ENCODE data around the gene WDR91.

The WDR91 gene

GRCh38 chr7:135184254-135184841, 27.0 kb downstream of the WDR91 start:
- no peaks in the 10 kb centered on the region for H3K4me1 ChIP-seq (ENCODE audit: insufficient read depth, insufficient read length)
- no peak for DNase-seq (ENCODE audit: low read depth, low spot score)
- TF ChIP-seq YY1 (IDR thresholded peaks at IDR 0.05; ENCODE audit: insufficient read depth, insufficient read length): no peak
- TF ChIP-seq SUZ12 (IDR thresholded peaks at IDR 0.05; ENCODE audit: extremely low read depth, insufficient read depth, insufficient read length): no peak
- TF ChIP-seq ZNF274 (IDR thresholded peaks at IDR 0.05; ENCODE audit: low read depth, low read length): no peak
- peaks cover 40% of the 10 kb centered on the region for H3K9me3 ChIP-seq (ENCODE audit: insufficient read depth, low read length)
- H3K9ac ChIP-seq (ENCODE audit: insufficient read length, low read depth): no peak overlapping the region
- no peak overlapping the region for H3K4me3 ChIP-seq (ENCODE audit: insufficient read length, low read depth)
- H3K36me3 ChIP-seq (ENCODE audit: insufficient read depth, insufficient read length, low read length): peaks cover 59% of the 10 kb centered on the region
- no peaks in the 10 kb centered on the region for H3K27me3 ChIP-seq (ENCODE audit: insufficient read depth, insufficient read length)

DNA sequence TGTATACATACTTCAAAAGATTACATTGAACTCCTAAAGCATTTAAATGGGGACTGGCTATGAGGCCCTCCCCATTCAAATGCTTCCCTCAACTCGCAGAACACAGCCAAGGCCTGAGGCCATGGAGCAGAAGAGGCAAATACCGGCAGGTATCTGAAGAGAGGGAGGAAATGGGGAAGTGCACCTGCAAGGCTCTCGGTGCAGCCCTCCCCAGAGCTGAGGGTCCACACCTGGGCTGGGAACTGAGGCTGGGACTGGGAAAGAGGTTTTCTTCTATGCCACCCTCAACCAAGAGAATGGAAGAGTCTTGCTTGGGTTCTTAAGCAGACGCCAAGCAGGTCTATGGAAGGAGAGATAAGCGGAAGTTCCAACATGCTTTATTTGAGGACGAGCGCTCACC, 27.8 kb downstream of the WDR91 start:
- H3K4me1 ChIP-seq (ENCODE audit: insufficient read depth, insufficient read length): no peaks in the 10 kb centered on the region
- H3K9ac ChIP-seq (ENCODE audit: insufficient read length, low read depth): no peak overlapping the region
- peaks cover 49% of the 10 kb centered on the region for H3K9me3 ChIP-seq (ENCODE audit: insufficient read depth, low read length)
- TF ChIP-seq YY1 (IDR thresholded peaks at IDR 0.05; ENCODE audit: insufficient read depth, insufficient read length) (no peak), SUZ12 (IDR thresholded peaks at IDR 0.05; ENCODE audit: extremely low read depth, insufficient read depth, insufficient read length) (no peak), ZNF274 (IDR thresholded peaks at IDR 0.05; ENCODE audit: low read depth, low read length) (no peak)
- no peaks in the 10 kb centered on the region for H3K27me3 ChIP-seq (ENCODE audit: insufficient read depth, insufficient read length)
- no peak for DNase-seq (ENCODE audit: low read depth, low spot score)
- H3K4me3 ChIP-seq (ENCODE audit: insufficient read length, low read depth): no peak overlapping the region
- peaks cover 50% of the 10 kb centered on the region for H3K36me3 ChIP-seq (ENCODE audit: insufficient read depth, insufficient read length, low read length)

DNA sequence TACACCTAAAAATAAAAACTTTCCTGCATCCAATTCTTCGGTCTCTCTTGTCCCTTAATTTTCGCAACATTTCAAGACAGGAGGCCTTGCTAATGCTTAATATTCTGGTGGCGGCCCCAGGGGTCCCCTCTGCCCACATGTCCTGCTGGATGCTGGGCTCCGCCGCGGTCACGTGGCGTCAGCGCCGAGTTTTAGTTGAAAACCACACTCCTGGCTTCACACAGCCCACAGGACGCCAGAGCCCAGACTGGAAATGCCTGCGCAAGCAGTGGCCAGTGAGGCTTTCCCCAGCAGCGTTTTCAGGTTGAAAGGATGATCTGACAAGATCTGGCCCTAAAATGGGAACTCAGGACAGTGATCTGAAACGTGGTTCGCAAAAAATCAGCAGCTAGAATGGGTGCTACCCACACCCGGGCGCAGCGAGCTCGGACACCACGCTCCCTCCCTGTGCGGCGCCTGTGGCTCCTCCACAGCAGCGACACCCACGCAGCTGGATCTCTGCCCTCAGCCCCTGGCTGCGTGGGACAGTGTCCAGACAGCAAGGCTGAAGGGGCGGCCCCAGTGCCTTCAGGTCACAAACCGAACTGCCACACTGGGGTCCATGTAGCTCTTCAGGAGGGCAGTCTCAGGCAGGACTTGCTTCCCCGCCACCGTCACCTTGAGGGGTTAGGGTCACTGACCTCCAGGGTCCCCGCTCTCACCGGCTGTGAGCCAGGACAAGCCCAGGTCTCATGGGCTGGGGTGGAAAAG, 29.2 kb downstream of the WDR91 start:
- H3K4me3 ChIP-seq (ENCODE audit: insufficient read length, low read depth): no peak overlapping the region
- H3K27me3 ChIP-seq (ENCODE audit: insufficient read depth, insufficient read length): no peaks in the 10 kb centered on the region
- peaks cover 3% of the 10 kb centered on the region for H3K4me1 ChIP-seq (ENCODE audit: insufficient read depth, insufficient read length)
- TF ChIP-seq ZNF274 (IDR thresholded peaks at IDR 0.05; ENCODE audit: low read depth, low read length) (no peak), YY1 (IDR thresholded peaks at IDR 0.05; ENCODE audit: insufficient read depth, insufficient read length) (no peak), SUZ12 (IDR thresholded peaks at IDR 0.05; ENCODE audit: extremely low read depth, insufficient read depth, insufficient read length) (no peak)
- no peak overlapping the region for H3K9ac ChIP-seq (ENCODE audit: insufficient read length, low read depth)
- H3K36me3 ChIP-seq (ENCODE audit: insufficient read depth, insufficient read length, low read length): peaks cover 44% of the 10 kb centered on the region
- peaks cover 54% of the 10 kb centered on the region for H3K9me3 ChIP-seq (ENCODE audit: insufficient read depth, low read length)
- no peak for DNase-seq (ENCODE audit: low read depth, low spot score)

DNA sequence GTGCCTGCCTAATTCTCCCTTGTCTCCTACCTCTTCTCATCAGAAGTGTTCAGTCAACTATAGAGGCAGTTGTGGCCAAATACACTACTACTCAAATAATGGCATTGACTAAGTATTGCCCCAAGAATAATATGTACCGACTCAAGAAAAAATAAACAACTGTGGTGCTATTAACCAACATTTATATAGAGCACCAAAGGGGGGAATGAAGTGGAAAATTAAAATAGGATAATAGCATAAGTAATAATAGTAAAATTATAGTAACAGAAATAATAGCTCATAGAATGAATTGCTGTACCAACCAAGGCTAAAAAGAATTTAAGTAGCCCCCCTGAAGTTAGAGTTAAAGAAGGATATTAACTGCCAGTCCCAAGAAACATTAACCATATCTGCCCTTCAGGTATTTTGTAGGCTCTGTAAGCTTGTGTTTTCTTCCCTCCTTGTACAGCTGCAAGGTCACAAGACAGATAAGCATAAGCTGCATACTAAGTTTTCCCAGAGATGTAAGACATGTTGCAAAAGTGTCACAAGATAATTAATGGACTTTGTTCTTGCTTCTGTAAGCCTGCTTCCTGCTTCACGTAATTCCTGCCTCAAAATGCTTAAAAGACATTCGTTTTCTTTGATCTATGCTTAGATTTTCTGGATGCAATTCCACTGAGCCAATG, 29.9 kb downstream of the WDR91 start:
- no peak overlapping the region for H3K9ac ChIP-seq (ENCODE audit: insufficient read length, low read depth)
- TF ChIP-seq ZNF274 (IDR thresholded peaks at IDR 0.05; ENCODE audit: low read depth, low read length) (no peak), SUZ12 (IDR thresholded peaks at IDR 0.05; ENCODE audit: extremely low read depth, insufficient read depth, insufficient read length) (no peak), YY1 (IDR thresholded peaks at IDR 0.05; ENCODE audit: insufficient read depth, insufficient read length) (no peak)
- H3K9me3 ChIP-seq (ENCODE audit: insufficient read depth, low read length): peaks cover 54% of the 10 kb centered on the region
- no peak overlapping the region for H3K4me3 ChIP-seq (ENCODE audit: insufficient read length, low read depth)
- peaks cover 37% of the 10 kb centered on the region for H3K36me3 ChIP-seq (ENCODE audit: insufficient read depth, insufficient read length, low read length)
- no peaks in the 10 kb centered on the region for H3K27me3 ChIP-seq (ENCODE audit: insufficient read depth, insufficient read length)
- peaks cover 3% of the 10 kb centered on the region for H3K4me1 ChIP-seq (ENCODE audit: insufficient read depth, insufficient read length)
- DNase-seq (ENCODE audit: low read depth, low spot score): no peak

DNA sequence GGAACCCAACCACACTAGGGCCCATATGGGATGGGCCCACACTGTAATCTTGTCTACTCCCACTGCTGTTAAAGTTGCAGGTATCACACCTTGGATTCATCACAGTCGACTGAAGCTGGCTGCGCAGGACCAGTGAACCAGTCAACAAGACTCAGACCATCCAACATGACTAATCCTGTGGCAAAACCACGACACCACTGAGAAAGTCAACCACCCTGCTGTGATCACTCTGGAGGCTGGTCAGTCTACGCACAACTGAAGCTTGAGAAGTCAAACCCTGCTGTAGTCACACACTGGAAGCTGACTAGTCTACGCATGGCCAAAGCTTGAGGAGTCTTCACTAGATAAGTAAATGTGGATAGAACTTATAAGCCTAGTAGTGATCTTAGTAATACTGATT, 31.2 kb downstream of the WDR91 start:
- no peak overlapping the region for H3K4me3 ChIP-seq (ENCODE audit: insufficient read length, low read depth)
- H3K9ac ChIP-seq (ENCODE audit: insufficient read length, low read depth): no peak overlapping the region
- peaks cover 54% of the 10 kb centered on the region for H3K9me3 ChIP-seq (ENCODE audit: insufficient read depth, low read length)
- H3K27me3 ChIP-seq (ENCODE audit: insufficient read depth, insufficient read length): no peaks in the 10 kb centered on the region
- H3K36me3 ChIP-seq (ENCODE audit: insufficient read depth, insufficient read length, low read length): peaks cover 25% of the 10 kb centered on the region
- no peak for DNase-seq (ENCODE audit: low read depth, low spot score)
- peaks cover 3% of the 10 kb centered on the region for H3K4me1 ChIP-seq (ENCODE audit: insufficient read depth, insufficient read length)
- no peak for TF ChIP-seq YY1 (IDR thresholded peaks at IDR 0.05; ENCODE audit: insufficient read depth, insufficient read length)
- no peak for TF ChIP-seq ZNF274 (IDR thresholded peaks at IDR 0.05; ENCODE audit: low read depth, low read length)
- TF ChIP-seq SUZ12 (IDR thresholded peaks at IDR 0.05; ENCODE audit: extremely low read depth, insufficient read depth, insufficient read length): no peak

DNA sequence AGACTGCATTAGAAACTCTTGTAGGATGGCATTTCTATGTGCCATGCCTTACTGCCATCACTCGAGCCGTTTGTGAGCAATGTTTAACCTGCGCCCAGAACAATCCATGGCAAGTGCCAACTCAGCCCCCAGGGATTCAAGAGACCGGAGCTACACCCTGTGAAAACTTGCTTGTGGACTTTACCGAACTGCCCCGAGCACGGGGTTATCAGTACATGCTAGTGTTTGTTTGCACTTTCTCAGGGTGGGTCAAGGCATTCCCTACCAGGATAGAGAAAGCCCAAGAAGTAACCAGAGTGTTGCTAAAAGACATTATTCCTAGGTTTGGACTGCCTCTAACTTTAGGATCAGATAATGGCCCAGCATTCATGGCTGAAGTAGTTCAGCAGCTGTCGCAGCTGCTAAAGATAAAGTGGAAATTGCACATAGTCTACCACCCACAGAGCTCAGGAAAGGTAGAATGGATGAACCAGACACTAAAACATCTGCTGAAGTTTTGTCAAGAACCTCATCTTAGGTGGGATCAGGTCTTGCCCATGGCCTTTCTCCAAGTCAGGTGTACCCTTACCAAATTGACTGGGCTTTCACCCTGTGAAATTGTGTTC, 31.9 kb downstream of the WDR91 start:
- Histone ChIP-seq H3K27me3 (ENCODE audit: insufficient read depth, insufficient read length) (no peaks in the 10 kb centered on the region), H3K36me3 (ENCODE audit: insufficient read depth, insufficient read length, low read length) (peaks cover 23% of the 10 kb centered on the region), H3K9ac (ENCODE audit: insufficient read length, low read depth) (no peak overlapping the region), H3K9me3 (ENCODE audit: insufficient read depth, low read length) (peaks cover 54% of the 10 kb centered on the region), H3K4me1 (ENCODE audit: insufficient read depth, insufficient read length) (peaks cover 3% of the 10 kb centered on the region), H3K4me3 (ENCODE audit: insufficient read length, low read depth) (no peak overlapping the region)
- TF ChIP-seq YY1 (IDR thresholded peaks at IDR 0.05; ENCODE audit: insufficient read depth, insufficient read length) (no peak), ZNF274 (IDR thresholded peaks at IDR 0.05; ENCODE audit: low read depth, low read length) (no peak), SUZ12 (IDR thresholded peaks at IDR 0.05; ENCODE audit: extremely low read depth, insufficient read depth, insufficient read length) (no peak)
- DNase-seq (ENCODE audit: low read depth, low spot score): no peak

DNA sequence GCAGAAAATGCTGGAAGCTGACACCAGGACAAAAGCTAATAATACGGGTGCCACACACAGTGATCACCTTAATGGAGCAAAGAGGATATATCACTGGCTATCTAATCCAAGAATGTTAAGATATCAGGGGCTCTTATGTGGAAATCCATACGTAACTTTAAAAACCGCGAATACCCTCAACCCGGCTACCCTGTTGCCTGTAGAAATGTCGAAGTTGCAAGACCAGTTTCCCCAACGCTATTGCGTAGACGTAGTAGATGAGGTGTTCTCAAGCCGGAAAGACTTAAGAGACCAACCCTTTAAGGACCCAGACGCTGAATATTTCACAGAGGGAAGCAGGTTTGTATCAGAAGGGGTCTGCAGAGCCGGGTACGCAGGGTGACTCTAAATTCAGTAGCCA, 33.0 kb downstream of the WDR91 start:
- Histone ChIP-seq H3K4me1 (ENCODE audit: insufficient read depth, insufficient read length) (peaks cover 3% of the 10 kb centered on the region), H3K4me3 (ENCODE audit: insufficient read length, low read depth) (no peak overlapping the region), H3K27me3 (ENCODE audit: insufficient read depth, insufficient read length) (no peaks in the 10 kb centered on the region), H3K9me3 (ENCODE audit: insufficient read depth, low read length) (peaks cover 54% of the 10 kb centered on the region), H3K9ac (ENCODE audit: insufficient read length, low read depth) (no peak overlapping the region), H3K36me3 (ENCODE audit: insufficient read depth, insufficient read length, low read length) (peaks cover 13% of the 10 kb centered on the region)
- DNase-seq (ENCODE audit: low read depth, low spot score): no peak
- TF ChIP-seq ZNF274 (IDR thresholded peaks at IDR 0.05; ENCODE audit: low read depth, low read length): no peak
- TF ChIP-seq YY1 (IDR thresholded peaks at IDR 0.05; ENCODE audit: insufficient read depth, insufficient read length): no peak
- TF ChIP-seq SUZ12 (IDR thresholded peaks at IDR 0.05; ENCODE audit: extremely low read depth, insufficient read depth, insufficient read length): no peak

Measured in NT2/D1 (cell line).